COLO668 (cell line): ENCODE data around the gene ZNF516.
A peak's percentile ranks its signal among the peaks of the same experiment; 100 is the strongest.

ENCODE experiments used
- DNase-seq: peaks from one replicate; lab custom pipeline; 2025; ENCODE audit not compliant: unreplicated experiment; lab: John Stamatoyannopoulos, UW

Gene ZNF516

DNA sequence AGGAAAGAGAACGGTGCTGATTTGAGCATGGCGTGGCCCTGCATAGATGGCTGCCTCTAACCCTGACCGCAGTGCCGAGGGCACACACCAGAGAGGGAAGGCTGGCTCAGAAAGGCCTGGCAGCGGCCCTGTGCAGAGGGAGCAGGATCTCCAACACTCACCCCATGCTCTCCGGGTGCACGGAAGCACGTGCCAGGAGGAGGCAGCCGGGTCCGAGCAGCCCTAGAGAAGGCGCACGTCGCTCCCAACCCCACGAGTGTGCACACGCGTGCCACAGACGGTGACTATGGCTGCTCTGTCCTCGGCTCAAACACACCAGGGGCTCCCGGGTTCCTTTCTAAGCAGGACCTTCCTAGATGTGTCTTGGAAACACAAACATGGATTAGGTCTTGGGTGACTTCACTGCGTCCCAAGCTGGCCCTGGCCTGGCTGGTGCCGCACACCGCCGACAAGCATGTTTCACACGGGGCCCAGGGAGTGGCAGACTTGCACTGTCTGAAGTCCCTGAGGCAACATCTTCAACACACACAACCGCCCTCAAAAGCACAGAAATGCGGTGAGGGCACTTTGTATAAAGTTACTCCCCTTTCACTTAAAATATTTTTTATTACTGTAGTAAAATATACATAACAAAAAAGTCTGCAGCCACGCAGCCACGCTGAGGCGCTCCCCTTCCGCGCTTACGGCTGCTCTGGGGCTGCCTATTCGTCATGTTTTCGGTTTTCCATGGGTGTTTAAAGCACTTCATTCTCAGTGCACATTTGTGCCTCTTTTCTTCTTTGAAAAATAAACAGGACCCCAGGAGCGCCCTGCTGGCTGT, 110.0 kb downstream of the ZNF516 start:
- no peak for DNase-seq

- no peak for DNase-seq
These were observed 110.8 kb downstream of the ZNF516 start for GRCh38 chr18:76384114-76384790.

DNA sequence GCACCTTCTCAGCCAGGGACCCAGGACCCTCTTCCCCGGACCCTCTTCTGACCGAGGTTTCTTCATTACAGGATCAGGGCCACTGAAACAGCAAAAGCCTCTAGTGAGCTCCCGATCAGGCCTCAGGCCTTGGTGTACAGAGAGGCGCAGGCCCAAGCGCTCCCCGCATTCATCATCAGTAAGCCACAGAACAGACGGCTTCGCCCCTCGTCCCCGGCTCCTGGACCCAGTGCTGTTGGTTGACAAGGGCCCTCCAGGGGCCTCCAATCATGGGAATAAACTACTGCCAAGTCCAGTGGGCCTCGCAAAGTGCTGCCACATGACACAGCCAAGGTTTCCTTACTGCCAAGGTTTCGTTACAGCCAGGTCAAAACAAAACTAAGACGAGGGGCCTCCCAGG, 111.4 kb downstream of the ZNF516 start:
- no peak for DNase-seq

GRCh38 chr18:76382275-76382674, 112.8 kb downstream of the ZNF516 start:
- no peak for DNase-seq

DNA sequence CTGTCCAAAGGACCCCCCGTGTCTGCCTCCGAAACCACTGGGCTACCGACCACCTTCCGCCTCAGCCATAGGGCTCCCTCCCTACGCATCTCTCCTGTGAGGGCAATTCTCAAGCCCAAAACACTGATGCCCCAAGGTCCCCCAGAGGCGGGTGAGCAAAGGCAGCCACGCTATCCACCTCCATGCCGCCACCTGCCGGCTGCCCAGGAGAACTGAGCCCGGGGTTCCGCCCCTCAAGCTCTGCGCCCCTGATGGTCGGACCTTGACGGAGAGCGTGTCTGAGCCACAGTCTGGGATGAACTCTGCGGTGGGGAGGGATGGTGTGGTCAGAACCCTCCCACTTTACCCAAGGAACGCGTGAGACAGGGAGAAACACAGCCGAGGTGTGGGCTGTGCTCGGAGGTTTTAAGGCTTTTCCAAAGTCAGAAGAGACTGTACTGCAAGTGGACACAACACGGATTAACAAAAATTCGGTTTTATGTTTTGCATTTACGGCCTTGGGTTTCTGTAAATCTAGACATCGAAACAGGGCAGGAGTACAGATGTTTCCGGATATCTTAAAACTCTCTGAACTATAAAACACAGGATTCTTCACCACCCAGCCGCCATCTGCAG, 114.1 kb downstream of the ZNF516 start:
- no peak for DNase-seq

DNA sequence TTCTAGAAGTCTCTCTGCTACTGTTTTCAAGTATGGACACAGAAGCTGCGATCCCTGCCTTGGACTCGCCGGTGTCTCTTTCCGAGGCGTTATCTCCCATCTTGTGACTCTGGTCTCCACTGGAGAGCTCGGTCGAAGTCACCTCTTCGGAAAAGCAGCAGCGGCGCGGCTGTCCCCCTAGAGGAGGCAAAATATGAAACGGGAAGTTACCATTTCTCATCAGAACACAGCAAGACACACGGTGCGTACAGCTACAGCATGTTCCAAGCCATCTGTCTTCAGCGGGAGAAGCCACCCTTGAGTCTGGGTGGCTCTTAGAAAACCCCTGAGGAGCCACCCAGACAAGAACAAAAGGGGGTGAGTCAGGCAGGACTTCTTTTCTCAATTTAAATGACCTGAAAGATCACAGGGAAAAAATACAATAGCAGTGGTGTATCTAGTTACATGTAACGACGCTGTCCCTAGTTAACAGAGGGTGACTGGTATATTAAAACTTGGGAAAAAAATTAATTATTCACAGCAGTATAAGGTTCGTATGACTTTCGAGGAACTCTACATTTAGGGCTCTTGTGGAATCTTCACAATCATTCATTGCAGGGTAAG, 114.8 kb downstream of the ZNF516 start:
- no peak for DNase-seq

DNA sequence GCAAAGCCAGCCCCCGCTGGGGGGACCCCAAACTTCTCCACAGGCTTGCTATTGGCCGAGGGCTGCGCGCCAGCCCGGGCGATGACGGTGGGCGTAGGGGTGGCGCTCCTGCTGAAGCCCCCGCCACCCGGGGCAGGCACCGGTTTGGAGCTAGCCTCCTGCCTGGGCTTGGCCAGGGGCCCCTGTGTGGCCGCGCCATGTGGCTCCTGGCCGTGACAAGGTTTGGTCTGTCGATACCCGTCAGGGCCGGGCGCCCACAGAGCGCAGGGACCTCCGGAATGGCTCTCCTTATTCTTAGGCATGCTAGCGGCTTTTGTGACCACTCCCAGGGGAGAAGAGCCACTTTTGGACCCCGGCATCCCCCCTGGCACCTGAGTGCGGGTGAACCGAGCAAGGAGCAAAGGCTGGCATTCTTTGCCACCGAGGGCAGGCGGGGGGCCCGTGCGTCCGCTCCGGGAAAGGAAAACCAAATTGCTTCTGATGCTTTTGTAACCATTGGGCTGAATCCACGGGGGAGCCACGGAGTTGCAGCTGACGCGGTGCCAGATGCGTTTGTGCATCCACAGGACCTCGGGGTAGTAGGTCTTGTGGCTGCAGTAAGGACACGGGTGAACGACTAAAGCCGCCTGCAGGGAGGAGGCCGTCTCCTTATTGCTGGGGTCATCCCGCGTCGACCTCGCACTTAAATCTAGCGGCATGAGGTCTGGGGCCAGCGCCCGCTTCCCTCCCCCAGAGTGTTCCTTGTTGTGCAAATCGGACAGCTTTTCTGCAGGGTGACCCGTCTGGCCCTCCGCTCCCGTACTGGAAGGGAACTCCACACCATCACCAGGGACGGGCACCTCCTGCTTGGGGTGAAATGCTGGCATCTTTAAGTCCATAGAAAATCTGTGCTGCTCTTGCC, 115.6 kb downstream of the ZNF516 start:
- DNase-seq: no peak

- no peak for DNase-seq
These were observed 116.4 kb downstream of the ZNF516 start for GRCh38 chr18:76378526-76379215.

DNA sequence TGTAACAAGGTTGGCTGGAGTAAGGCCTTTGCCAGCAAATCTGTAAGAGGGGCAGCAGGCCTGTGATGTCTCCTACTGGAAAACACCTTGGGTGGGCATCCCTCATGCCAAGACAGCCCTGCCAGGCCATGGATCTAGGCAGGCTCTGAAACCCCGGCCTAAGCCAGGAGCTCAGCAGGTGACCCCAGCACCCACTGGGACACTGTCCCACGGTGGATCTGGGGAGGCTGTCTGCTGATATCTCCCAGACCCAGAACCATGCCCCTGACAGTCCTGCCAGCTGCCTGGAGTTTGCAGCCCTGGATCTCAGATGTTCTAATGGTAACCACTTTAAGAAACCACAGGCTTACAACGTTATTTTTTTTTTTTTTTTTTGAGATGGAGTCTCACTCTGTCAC, 117.7 kb downstream of the ZNF516 start:
- no peak for DNase-seq

- peak; percentile 30 for DNase-seq
These were observed 118.2 kb downstream of the ZNF516 start for GRCh38 chr18:76376668-76377358.

DNA sequence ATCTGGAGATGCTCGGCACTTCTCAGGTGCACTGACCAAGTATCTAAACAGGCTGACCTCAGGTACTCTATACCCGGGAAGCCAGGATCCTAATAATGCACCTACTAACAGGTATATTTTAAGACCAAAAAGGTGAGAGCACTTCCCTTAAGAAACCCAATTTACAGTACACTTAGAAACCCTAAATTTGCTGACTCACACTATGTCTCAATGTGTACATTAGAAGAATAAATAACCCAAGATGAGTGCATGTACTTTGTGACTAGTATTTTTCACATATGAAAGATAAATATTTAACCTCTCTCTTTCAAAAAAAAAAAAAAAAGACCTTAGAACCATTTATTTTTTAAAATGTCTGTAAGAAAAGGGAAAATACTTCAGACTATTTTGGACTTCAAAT, 118.8 kb downstream of the ZNF516 start:
- DNase-seq: no peak

GRCh38 chr18:76374330-76375281, 120.4 kb downstream of the ZNF516 start:
- no peak for DNase-seq

DNA sequence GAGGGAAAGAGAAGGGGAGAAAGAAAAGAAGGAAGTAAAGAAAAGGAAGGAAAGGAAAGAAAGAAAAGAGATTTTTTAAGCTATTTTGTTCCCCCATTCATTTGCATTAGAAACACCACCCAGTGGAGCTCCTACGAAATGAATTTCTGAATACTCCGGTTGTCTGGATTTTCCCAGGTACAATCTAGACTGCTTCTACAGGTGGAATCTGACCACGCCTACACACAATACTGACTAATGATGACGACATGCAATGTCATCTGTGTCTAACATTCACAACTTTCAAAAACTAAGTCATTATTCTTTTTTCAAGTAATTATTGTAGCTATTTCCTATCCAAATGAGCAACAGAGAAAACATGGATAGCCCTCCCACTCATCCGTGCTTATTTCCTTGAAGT, 121.7 kb downstream of the ZNF516 start:
- DNase-seq: no peak

- DNase-seq: no peak
These were observed 123.5 kb downstream of the ZNF516 start for GRCh38 chr18:76371301-76372203.

GRCh38 chr18:76370686-76371085, 124.4 kb downstream of the ZNF516 start:
- DNase-seq: no peak

- peak; percentile 51 for DNase-seq
These were observed 124.8 kb downstream of the ZNF516 start for GRCh38 chr18:76370201-76370600.

DNA sequence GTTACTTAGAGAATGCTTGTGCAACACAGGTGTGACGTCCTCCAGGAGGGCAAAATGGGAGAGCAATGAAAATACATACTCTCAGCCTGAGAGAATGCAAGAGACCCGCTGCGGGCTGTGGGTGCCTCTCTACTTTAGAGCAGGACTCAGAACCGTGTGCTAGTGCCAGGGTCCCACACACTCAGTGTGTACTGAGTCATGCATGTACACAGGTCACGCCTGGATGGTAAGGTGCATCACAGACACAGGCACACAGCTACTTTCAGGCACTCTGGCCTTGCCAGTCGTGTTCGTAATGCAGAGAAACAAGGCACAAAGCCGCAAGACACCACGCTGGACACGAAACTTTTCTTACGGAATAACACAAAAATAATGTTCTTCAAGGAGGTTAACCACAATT, 125.3 kb downstream of the ZNF516 start:
- DNase-seq: no peak
